ENCODE data around the gene DTX1.

DTX1 gene

DNA sequence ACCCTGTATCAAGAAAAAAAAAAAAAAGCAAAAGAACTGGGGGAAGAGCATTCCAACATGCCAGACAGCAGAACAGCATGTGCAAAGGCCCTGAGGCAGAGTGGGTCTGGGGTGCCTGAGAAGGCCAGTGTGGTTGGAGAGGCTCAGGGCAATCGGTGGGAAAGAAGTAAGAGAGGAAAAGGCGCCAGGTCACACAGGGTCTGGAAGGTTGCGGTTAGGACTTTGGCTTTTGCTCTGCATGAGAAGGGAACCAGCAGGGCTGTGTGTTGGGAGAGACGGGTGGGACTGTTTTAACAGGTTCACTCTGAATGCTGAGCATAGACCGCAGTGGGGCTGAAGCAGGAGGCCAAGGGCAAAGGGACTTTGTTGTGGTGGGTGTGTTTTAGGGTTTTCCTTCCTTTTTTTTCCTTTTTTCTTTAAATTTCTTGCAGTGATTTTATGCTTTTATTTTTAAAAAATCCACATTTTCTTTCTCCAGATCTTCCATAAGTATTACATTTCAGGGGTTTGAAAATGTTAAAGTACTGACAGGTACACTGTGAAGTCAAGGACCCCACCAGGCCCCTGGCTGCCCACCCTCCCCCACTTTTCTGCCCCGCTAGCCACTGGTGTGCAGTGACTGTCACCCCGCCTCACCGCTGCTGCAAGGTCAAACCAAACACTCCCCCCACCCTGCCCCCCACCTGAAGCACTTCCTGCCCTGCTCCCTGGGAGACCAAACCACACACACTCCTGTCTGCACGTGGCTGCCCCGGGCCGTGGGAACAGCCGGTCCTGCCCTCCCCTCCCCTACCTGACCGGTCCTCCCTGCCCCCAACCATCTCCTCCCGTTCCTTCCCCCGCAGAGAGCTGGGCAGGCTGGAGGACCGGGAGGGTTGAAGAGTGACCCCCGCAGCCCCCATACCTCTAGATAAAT is 30.0 kb downstream of the DTX1 start:
- TF ChIP-seq, protein P1, sequence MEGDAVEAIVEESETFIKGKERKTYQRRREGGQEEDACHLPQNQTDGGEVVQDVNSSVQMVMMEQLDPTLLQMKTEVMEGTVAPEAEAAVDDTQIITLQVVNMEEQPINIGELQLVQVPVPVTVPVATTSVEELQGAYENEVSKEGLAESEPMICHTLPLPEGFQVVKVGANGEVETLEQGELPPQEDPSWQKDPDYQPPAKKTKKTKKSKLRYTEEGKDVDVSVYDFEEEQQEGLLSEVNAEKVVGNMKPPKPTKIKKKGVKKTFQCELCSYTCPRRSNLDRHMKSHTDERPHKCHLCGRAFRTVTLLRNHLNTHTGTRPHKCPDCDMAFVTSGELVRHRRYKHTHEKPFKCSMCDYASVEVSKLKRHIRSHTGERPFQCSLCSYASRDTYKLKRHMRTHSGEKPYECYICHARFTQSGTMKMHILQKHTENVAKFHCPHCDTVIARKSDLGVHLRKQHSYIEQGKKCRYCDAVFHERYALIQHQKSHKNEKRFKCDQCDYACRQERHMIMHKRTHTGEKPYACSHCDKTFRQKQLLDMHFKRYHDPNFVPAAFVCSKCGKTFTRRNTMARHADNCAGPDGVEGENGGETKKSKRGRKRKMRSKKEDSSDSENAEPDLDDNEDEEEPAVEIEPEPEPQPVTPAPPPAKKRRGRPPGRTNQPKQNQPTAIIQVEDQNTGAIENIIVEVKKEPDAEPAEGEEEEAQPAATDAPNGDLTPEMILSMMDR (IDR thresholded peaks at IDR 0.05; ENCODE audit: low read depth, low read length, missing control alignments): no peak
- no peak overlapping the region for H3K4me3 ChIP-seq (ENCODE audit: low read depth, low read length)
- in situ Hi-C loops (cut with HindIII; ENCODE audit: low sequenced_read_pairs): no loop called here
- DNase-seq (ENCODE audit: low read depth): no peak

DNA sequence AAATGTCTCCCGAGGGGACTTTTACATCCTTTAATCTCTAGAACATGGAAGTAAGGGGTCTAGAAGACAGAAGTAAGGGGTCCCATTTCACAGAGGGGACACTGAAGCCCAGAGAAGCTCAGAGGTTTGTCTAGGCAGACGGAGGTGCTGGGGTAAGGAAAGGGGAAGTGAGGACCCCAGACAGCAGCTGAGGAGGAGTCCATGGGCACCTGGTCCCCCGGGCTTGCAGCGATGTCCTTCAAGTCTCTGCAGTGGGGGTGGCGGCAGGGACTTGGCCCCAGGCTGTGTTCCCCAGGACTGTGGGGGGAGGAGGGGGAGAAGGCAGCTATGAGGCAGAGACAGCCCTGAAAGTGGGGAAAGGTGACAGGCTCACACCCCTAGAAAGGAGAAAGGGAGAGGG is 30.7 kb downstream of the DTX1 start:
- in situ Hi-C loops (cut with HindIII; ENCODE audit: low sequenced_read_pairs): no loop called here
- H3K4me3 ChIP-seq (ENCODE audit: low read depth, low read length): no peak overlapping the region
- TF ChIP-seq, protein P1 (IDR thresholded peaks at IDR 0.05; ENCODE audit: low read depth, low read length, missing control alignments): no peak
- DNase-seq (ENCODE audit: low read depth): no peak

DNA sequence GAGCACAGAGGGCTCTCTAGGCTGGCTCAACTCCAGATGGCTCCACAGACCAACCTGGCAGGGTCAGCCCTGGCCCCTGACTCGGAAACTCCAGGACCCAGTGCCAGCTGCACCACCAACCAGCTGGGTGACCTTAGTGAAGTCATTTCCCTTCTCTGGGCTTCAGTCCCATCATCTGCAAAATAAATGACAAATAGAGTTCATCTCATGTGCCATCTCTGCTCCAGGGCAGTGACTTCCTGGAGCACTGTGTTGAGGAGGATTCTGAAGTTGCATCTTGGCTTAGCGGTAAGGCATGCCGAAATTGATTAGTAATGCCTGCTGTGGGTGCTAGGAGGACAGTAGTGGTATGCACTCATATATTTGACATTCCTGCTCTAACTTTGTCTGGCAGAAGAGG is 31.5 kb downstream of the DTX1 start:
- TF ChIP-seq, protein P1 (IDR thresholded peaks at IDR 0.05; ENCODE audit: low read depth, low read length, missing control alignments): no peak
- in situ Hi-C loops (cut with HindIII; ENCODE audit: low sequenced_read_pairs): no loop called here
- no peak for DNase-seq (ENCODE audit: low read depth)
- H3K4me3 ChIP-seq (ENCODE audit: low read depth, low read length): no peak overlapping the region

DNA sequence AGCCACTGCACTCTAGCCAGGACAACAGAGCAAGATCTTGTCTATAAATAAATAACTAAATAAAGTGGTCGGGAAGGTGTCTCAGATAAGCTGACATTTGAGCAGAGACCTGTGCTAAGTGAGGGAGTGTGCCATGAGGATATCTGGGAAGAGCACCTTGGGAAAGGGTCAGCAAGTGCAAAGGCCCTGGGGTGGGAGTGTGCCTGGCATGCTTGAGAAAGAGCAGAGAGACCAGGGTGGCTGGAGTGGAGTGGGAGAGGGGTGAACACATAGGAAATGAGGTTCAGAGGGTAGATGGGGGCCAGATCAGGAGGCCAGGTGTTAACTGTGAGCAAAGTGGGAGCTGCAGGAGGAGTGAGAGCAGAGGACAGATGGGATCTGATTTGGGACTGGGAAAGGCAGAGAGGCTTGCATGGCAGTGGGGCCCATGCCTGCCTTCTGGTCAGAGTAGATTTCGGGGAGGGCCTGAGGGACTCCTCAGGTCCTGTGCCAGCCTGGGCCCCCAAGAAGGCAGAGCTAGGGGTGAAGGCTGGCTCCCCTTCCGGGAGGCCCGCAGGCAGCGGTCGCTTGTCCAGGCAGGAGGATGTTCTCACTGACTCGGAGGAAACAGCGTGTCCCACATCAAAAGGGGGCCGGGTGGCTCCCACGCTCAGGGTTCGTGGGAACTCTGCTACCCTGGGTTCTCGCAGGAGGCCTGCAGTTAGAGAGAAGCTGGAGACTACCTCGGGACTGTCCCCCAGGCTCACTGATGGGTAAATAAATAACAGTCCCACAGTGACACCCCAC is 32.6 kb downstream of the DTX1 start:
- TF ChIP-seq, protein P1 (IDR thresholded peaks at IDR 0.05; ENCODE audit: low read depth, low read length, missing control alignments): no peak
- in situ Hi-C loops (cut with HindIII; ENCODE audit: low sequenced_read_pairs): no loop called here
- H3K4me3 ChIP-seq (ENCODE audit: low read depth, low read length): no peak overlapping the region
- DNase-seq (ENCODE audit: low read depth): no peak

DNA sequence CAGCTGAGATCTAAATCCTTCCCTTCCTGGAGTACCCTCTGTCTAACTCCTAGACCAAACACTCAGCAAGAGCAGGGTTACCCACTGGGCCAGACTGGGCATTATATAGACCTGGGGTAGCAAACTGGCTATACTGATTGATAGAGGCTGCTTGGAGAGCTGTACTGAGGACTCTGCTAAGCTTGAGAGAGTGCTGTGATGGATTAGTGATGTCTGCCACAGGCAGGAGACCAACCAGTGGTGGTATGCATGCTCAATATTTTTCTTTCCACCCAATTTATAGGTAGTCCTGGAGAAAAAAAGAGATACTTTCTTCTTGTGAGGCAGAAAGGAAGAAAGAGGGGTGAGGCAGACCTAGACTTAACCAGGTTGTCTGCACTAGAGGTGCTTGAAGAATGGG is 33.3 kb downstream of the DTX1 start:
- no peak for DNase-seq (ENCODE audit: low read depth)
- no peak overlapping the region for H3K4me3 ChIP-seq (ENCODE audit: low read depth, low read length)
- TF ChIP-seq, protein P1 (IDR thresholded peaks at IDR 0.05; ENCODE audit: low read depth, low read length, missing control alignments): no peak
- in situ Hi-C loops (cut with HindIII; ENCODE audit: low sequenced_read_pairs): no loop called here

DNA sequence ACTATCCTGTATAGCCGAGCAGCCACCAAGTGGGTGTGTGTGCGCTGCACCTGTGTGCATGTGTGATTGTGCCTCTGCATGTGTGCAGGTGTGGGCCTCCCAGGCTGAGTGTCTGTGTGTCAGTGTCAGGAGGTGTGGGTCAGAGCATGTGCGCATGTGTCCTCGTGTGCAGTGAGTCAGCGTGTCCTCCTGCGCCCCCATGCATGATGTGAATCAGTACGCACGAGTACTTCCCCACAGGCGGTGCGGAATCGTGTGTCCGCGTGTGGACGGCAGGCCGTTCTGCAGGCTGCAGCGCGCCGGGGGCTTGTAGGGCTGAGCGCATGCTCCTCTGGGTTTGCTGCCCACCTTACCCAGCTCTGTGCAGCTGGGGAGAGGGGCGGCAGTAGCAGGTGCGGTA is 34.2 kb downstream of the DTX1 start:
- TF ChIP-seq, protein P1 (IDR thresholded peaks at IDR 0.05; ENCODE audit: low read depth, low read length, missing control alignments): no peak
- H3K4me3 ChIP-seq (ENCODE audit: low read depth, low read length): no peak overlapping the region
- DNase-seq (ENCODE audit: low read depth): no peak
- in situ Hi-C loops (cut with HindIII; ENCODE audit: low sequenced_read_pairs): no loop called here

Measured in astrocyte of the cerebellum (primary cell).